CD4-positive, alpha-beta T cell (primary cell): ENCODE data around the gene SLC34A3. TPM values are rescaled to one million over a fixed set of nuclear protein-coding genes. Genes with fewer than 3 reads are reported as not detected.

Source experiments
- ATAC-seq: fragments of 200-7000 bp; cut with Tn5 transposase; one replicate; pipeline ENCODE4 v1.10.0; 2022; ENCODE audit warnings: mild to moderate bottlenecking; ENCODE audit not compliant: poor library complexity
- CTCF ChIA-PET: fragments of 350-600 bp; sonication (Branson Sonifier 250); formaldehyde crosslinking; loops from one replicate; lab custom pipeline; 2021; ENCODE audit warnings: antibody characterized with exemption, inconsistent platforms; lab: Charles Lee
- POLR2A ChIA-PET: fragments of 350-600 bp; sonication (Branson Sonifier 250); formaldehyde crosslinking; loops from one replicate; lab custom pipeline; 2021; ENCODE audit warnings: antibody characterized with exemption, inconsistent platforms; lab: Charles Lee
- DNase-seq, 14 experiments: peaks; one replicate each; pipeline ENCODE4 v3.0.0-alpha.2; 2013 to 2020; ENCODE audit warnings: mixed read lengths in 2 of 14
- H3K27ac ChIP-seq, 2 donors: one replicate each; pipeline versions ENCODE4 v1.5.1 to v1.7.0; 2013; ENCODE audit warnings: low read length in 2 of 2, low read depth in 1 of 2, mild to moderate bottlenecking in 1 of 2
- H3K27me3 ChIP-seq, 2 experiments: 1 replicate in 1 of 2; 2 replicates in 1 of 2; pipeline versions ENCODE4 v1.6.1 to v1.7.0; 2013; ENCODE audit warnings: low read length in 2 of 2, control low read depth in 1 of 2, mild to moderate bottlenecking in 1 of 2, moderate library complexity in 1 of 2; ENCODE audit not compliant: insufficient read depth in 2 of 2, control insufficient read depth in 1 of 2
- H3K36me3 ChIP-seq: one replicate; pipeline ENCODE4 v1.6.1; 2013; ENCODE audit warnings: low read length, control low read depth; ENCODE audit not compliant: insufficient read depth
- H3K4me1 ChIP-seq: one replicate; pipeline ENCODE4 v1.6.1; 2013; ENCODE audit warnings: low read length, control low read depth; ENCODE audit not compliant: insufficient read depth
- H3K4me3 ChIP-seq: one replicate; pipeline ENCODE4 v1.5.1; 2013; ENCODE audit warnings: mild to moderate bottlenecking, low read length, moderate library complexity
- H3K9me3 ChIP-seq, 2 experiments: 1 replicate in 1 of 2; 2 replicates in 1 of 2; pipeline versions ENCODE4 v1.6.1 to v1.7.0; 2013; ENCODE audit warnings: low read length in 2 of 2, mild to moderate bottlenecking in 2 of 2, control low read depth in 1 of 2, moderate library complexity in 1 of 2; ENCODE audit not compliant: control insufficient read depth in 1 of 2, insufficient read depth in 1 of 2
- H3K27ac Mint-ChIP-seq: one replicate; pipeline ENCODE4 v1.8.0; 2020; ENCODE audit warnings: mixed read lengths
- H3K27me3 Mint-ChIP-seq: one replicate; pipeline ENCODE4 v1.8.0; 2021; ENCODE audit warnings: mixed read lengths
- H3K36me3 Mint-ChIP-seq: one replicate; pipeline ENCODE4 v1.8.0; 2021; ENCODE audit warnings: low read depth, mixed read lengths
- H3K4me1 Mint-ChIP-seq: one replicate; pipeline ENCODE4 v1.8.0; 2021; ENCODE audit warnings: low read depth, mixed read lengths
- H3K4me3 Mint-ChIP-seq: one replicate; pipeline ENCODE4 v1.8.0; 2020; ENCODE audit warnings: mild to moderate bottlenecking, mixed read lengths
- H3K9me3 Mint-ChIP-seq: one replicate; pipeline ENCODE4 v1.8.0; 2020; ENCODE audit warnings: mixed read lengths
- CTCF ChIP-seq: fragments of 200-600 bp; IDR thresholded peaks from one replicate; pipeline ENCODE4 v1.8.0; 2022; ENCODE audit warnings: antibody characterized with exemption, mild to moderate bottlenecking
- intact Hi-C, 2 experiments: fragments of 100-400 bp; cut with DNase I in 1 of 2; cut with micrococcal nuclease in 1 of 2; formaldehyde crosslinking; loops; one replicate each; pipeline versions ENCODE4 v1.15.1 to v1.9.0; 2023 to 2025; cut with DNase I, micrococcal nuclease
- total RNA-seq, 174 experiments: library from RNA in 2 of 174; stranded (reverse) in 2 of 174; gene quantifications; one replicate each; pipeline ENCODE4 v1.2.3 and lab custom pipeline; 2021 to 2026

The SLC34A3 gene
- total RNA-seq, 2 experiments from 2014 or later = not detected

- Mint-ChIP-seq H3K4me1 (peaks cover 25% of the 10 kb centered on the region), H3K27ac (peak overlapping the region; percentile 67), H3K27me3 (no peaks in the 10 kb centered on the region), H3K4me3 (peak overlapping the region; percentile 94), H3K36me3 (peaks cover 37% of the 10 kb centered on the region), H3K9me3 (no peaks in the 10 kb centered on the region)
- DNase-seq (no peak), ATAC-seq (no peak)
- Histone ChIP-seq H3K36me3 (peaks cover 30% of the 10 kb centered on the region), H3K4me3 (no peak overlapping the region), H3K4me1 (peaks cover 46% of the 10 kb centered on the region), H3K9me3 (no peaks in the 10 kb centered on the region), H3K27ac (peak overlapping the region in 1 of 2 donors; percentile 86), H3K27me3 (no peaks in the 10 kb centered on the region)
- intact Hi-C loops = no loop called here
- no peak for TF ChIP-seq CTCF
- POLR2A ChIA-PET = interaction anchor here (1.3 to 3.5 kb wide), 3 partner anchors 33 to 50 kb away, joined by 3 to 22 read pairs (median 17); partner anchors contain the start of genes RNF208 and TUBB4B
- CTCF ChIA-PET = interaction anchor here (1.2 to 2.8 kb wide), 3 partner anchors 10 to 155 kb away, joined by 3 to 9 read pairs (median 6); partner anchors contain the start of gene TPRN
Measured at GRCh38 chr9:137190315-137190856, 40.3 kb upstream of the SLC34A3 start.

DNA sequence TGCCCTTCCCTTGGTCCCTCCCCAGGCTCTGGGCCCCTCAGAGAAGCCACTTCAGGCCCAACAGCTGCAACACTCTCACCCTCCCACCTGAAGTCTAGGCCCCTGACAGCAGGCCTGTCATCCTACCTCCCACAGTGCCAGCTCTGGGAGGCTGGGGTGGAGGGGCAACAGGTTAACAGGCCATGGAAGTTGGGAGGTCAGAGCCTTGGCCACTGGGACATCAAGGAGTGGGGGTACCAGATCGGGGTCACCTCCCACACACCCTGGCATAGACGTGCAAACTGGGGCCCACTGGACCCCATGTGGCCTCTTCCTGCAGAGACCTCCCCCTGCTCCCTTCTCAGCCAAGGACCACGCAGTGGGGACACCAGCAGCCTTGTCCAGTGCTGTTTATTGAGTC lies 39.5 kb upstream of the SLC34A3 start:
- Histone ChIP-seq H3K4me3 (no peak overlapping the region), H3K9me3 (no peaks in the 10 kb centered on the region), H3K27me3 (no peaks in the 10 kb centered on the region), H3K27ac (no peak overlapping the region), H3K36me3 (peaks cover 25% of the 10 kb centered on the region), H3K4me1 (peaks cover 39% of the 10 kb centered on the region)
- Mint-ChIP-seq H3K4me3 (no peak overlapping the region), H3K4me1 (peaks cover 25% of the 10 kb centered on the region), H3K9me3 (no peaks in the 10 kb centered on the region), H3K27me3 (no peaks in the 10 kb centered on the region), H3K36me3 (peaks cover 31% of the 10 kb centered on the region), H3K27ac (peak overlapping the region; percentile 67)
- DNase-seq = no peak
- ChIA-PET POLR2A (interaction anchor here (0.8 to 1.3 kb wide), 2 partner anchors 10 to 33 kb away, joined by 3 read pairs; no protein-coding TSS in a partner anchor), CTCF (interaction anchor here (0.5 kb wide), 1 partner anchor 61 kb away, joined by 3 read pairs; no protein-coding TSS in a partner anchor)
- no peak for ATAC-seq
- TF ChIP-seq CTCF = no peak
- intact Hi-C loops = no loop called here

DNA sequence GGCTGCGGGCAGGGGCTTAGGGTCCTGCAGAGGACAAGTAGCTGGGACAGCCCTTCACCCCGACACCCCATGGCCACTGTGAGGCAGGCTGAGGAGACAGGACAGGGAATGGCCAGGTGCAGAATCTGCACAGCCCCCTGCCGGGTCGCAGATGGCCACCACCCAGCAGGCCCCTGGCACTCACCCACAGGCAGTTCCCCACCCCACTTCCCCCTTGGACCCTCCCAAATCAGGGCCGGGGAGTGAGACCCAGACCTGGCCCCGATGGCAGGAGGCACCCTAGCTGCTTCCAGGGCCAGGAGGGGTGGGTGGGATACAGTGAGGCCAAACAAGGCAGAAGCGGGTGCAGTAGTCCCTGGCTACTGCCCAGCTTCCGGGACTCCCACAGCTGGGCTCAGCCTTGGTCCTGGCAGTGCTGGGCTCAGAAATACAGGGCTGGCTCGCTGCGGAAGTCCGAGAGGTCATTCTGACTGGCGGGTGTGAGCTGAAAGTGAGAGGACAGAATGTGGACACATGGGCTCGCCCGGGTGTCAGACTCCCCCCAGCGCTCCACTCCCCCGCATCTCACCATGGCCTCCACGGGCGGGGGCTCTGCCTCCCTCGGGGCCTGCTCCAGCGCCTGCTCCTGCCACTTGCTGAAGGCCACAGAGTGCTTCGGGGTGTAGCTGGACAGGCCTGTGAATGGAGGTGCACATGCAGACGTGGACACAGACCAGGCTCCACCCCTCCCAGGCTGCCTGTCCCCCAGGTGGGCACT lies 38.8 kb upstream of the SLC34A3 start:
- H3K9me3 Mint-ChIP-seq = no peaks in the 10 kb centered on the region
- CTCF ChIA-PET = interaction anchor here (0.5 kb wide), 1 partner anchor 62 kb away, joined by 3 read pairs; no protein-coding TSS in a partner anchor
- peaks cover 25% of the 10 kb centered on the region for H3K36me3 Mint-ChIP-seq
- Histone ChIP-seq H3K9me3 (no peaks in the 10 kb centered on the region), H3K36me3 (peaks cover 20% of the 10 kb centered on the region), H3K4me1 (peaks cover 32% of the 10 kb centered on the region), H3K4me3 (no peak overlapping the region), H3K27me3 (no peaks in the 10 kb centered on the region), H3K27ac (no peak overlapping the region)
- peaks cover 19% of the 10 kb centered on the region for H3K4me1 Mint-ChIP-seq
- DNase-seq (no peak), ATAC-seq (no peak)
- H3K4me3 Mint-ChIP-seq = no peak overlapping the region
- intact Hi-C loops = no loop called here
- no peaks in the 10 kb centered on the region for H3K27me3 Mint-ChIP-seq
- H3K27ac Mint-ChIP-seq = no peak overlapping the region
- no peak for TF ChIP-seq CTCF
- POLR2A ChIA-PET = interaction anchor here (0.8 to 1.3 kb wide), 4 partner anchors 9 to 32 kb away, joined by 3 to 4 read pairs (median 3); partner anchors contain the start of gene TPRN
